Right kidney (tissue), 9 donors: ENCODE data around the gene ELAPOR2.
A peak's percentile ranks its signal among the peaks of the same experiment; 100 is the strongest.
"Not testable (repeated sequence)": the region's sequence is repeated elsewhere in the genome, so short reads cannot be mapped to it uniquely, and the experiment has no call there.

Experiments used
- DNase-seq: peaks from one replicate; pipeline ENCODE4 v3.0.0-alpha.2; 2016
- long read RNA-seq, 8 donors: transcript quantifications; one replicate each; lab custom pipeline, GENCODE V29; 2026

Gene ELAPOR2, protein sequence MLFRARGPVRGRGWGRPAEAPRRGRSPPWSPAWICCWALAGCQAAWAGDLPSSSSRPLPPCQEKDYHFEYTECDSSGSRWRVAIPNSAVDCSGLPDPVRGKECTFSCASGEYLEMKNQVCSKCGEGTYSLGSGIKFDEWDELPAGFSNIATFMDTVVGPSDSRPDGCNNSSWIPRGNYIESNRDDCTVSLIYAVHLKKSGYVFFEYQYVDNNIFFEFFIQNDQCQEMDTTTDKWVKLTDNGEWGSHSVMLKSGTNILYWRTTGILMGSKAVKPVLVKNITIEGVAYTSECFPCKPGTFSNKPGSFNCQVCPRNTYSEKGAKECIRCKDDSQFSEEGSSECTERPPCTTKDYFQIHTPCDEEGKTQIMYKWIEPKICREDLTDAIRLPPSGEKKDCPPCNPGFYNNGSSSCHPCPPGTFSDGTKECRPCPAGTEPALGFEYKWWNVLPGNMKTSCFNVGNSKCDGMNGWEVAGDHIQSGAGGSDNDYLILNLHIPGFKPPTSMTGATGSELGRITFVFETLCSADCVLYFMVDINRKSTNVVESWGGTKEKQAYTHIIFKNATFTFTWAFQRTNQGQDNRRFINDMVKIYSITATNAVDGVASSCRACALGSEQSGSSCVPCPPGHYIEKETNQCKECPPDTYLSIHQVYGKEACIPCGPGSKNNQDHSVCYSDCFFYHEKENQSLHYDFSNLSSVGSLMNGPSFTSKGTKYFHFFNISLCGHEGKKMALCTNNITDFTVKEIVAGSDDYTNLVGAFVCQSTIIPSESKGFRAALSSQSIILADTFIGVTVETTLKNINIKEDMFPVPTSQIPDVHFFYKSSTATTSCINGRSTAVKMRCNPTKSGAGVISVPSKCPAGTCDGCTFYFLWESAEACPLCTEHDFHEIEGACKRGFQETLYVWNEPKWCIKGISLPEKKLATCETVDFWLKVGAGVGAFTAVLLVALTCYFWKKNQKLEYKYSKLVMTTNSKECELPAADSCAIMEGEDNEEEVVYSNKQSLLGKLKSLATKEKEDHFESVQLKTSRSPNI
- long read RNA-seq, donor 1, result 0 reads
- long read RNA-seq, donor 2, result 0 reads
- long read RNA-seq, donor 3, result 0 reads
- long read RNA-seq, donor 4, full-length matches to known transcripts, result 2 of 2 reads
- long read RNA-seq, donor 4, partial matches to known transcripts, result 0 of 2 reads
- long read RNA-seq, donor 4, other reads (novel, unspliced or antisense), result 0 of 2 reads
- long read RNA-seq, donor 5, result 0 reads
- long read RNA-seq, donor 6, result 0 reads
- long read RNA-seq, donor 7, result 0 reads
- long read RNA-seq, donor 8, partial matches to known transcripts, result 11 of 11 reads
- long read RNA-seq, donor 8, other reads (novel, unspliced or antisense), result 0 of 11 reads

DNA sequence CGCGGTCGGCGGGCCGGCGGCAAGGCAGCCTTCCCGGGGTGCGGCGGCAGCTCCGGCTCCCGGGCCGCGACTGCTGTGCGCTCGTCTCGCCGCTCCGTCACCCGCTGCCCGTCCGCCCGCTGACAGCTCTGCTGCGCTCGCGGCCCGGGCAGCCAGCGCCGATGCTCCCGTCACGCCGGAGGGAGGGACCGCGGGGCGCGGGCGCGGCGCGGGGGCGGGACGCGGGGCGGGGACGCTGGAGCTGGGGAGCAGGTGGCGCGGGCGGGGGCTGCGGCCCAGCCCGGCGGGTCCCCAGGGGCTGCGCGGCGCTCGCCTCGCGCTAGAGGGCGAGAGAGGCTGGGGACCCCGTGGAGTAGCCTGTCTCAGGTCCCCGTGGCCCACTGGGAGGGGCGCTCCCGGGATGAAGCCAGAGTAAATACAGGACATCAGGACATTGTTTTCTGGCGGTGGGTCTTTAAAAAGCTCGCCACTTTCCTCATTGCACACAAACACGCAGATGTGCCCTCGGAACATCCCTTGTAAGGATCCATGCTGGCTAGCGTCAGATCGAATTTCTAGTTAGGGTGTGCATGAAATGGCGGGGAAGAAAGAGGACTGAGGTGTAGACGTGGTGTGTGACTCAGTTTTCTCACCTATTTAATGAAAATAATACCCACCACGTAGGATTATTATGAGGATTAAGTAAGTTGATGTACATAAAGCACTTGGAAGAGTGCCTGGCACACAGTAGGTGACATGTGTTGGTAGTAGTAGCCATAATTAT is at the start of gene ELAPOR2:
Gene ELAPOR2 (minus strand): TSS at position 130 of the 763 bp plus-strand sequence. CDS start 141 bp downstream, outside the sequence.
- peak; percentile 71 for DNase-seq

DNA sequence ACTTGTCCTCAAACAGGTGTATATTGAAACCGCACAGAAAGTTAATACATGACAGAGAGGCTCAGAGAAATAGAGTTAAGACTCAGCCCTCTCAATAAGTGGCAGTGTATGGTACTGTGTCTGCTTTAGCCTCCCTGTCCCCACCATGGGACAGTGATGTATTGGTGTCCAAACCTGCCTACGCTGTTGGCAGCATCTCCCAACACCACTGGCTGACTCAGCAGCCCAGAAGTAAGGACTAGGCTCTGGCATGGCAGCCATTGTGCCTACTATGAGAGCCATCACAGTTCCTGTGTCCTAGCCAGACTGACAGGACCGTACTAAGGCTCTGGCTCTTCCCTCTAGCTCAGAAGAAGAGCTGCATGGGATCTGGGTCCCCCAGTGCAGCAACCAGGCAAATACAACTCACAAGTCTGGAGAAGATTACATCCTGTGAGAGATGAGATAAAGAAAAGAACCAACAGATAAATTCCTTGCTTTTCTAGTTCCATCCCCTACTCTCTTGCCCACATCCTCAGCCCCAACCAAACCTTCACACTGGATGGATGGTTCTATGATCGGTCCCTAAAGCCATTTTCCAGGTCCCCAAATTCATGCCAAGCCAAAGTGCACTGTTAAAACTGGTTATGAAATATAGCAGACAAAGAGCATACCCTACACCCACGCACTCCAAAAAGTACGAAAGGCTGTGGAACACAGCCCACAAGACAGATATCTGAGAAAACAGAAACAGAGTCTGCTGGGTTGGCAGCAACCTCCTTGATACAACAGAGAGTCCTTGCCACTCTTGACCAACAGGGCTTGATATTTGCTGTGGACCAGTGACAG is 48.7 kb upstream of the ELAPOR2 start:
- no peak for DNase-seq

DNA sequence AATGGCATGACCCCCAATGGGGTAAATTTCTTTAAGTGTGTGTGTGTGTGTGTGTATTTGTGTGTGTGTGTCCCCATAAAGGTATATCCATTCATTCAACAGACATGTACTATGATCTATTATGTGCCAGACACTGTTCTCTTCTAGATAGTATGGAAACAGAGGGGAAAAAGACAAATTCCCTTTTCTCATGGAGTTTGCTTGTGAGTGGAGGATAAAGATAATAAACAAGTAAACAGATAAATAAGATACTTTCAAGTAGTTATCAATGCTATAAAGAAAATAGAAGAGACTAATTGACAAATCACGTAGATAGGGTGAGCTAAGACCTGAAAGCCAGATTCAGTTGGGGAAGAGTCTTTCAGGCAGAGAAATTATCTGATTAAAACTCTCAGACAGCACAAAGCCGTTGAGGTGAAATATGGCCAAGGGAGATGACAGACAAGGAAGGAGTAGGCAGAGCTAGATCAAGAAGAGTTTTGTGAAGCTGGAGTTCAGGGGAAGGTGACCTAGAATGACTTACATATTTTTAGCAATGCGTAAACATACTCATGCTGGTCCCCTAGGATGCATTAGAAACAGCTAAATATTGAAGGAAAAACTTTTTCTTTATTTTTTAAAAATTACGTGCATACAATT is 47.6 kb upstream of the ELAPOR2 start:
- DNase-seq, result no peak

DNA sequence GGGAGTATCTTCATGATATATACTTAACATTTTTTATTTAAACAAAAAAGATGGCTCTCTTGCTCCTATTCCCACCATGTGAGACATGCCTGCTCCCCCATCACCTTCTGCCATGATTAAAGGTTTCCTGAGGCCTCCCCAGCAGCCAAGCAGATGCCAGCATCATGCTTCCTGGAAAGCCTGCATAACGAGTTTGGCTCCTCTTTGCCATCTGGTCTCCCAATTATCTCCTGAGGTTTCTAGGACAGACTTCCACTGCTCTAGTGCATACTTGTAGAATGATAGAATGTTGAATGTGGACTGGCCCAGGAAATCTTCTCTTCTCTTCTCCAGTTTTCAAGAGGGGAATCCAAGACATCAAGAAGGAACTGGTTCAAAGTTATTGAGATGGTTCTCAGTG is 45.9 kb upstream of the ELAPOR2 start:
- DNase-seq, result no peak

DNA sequence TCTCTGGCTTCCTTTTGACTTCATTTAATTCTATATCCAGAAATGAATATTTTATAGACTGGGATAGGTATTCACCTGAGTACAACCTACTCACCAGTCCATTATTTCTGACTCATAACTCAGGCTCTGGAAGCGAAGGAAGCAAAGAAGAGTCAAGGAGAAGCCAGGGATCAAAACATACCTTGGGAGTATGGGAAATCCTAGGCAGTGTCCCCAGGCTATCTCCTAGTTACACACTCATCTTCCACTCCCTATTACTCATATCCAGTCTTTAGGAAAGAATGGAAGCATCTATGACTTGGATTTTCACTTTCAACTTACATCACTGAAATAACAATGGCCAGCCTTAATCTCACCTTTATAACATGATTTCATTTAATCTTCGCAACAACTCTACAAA is 40.9 kb upstream of the ELAPOR2 start:
- DNase-seq, result no peak

DNA sequence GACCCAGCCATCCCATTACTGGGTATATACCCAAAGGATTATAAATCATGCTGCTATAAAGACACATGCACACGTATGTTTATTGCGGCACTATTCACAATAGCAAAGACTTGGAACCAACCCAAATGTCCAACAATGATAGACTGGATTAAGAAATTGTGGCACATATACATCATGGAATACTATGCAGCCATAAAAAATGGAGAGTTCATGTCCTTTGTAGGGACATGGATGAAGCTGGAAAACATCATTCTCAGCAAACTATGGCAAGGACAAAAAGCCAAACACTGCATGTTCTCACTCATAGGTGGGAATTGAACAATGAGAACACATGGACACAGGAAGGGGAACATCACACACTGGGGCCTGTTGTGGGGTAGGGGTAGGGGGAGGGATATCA is 37.9 kb upstream of the ELAPOR2 start:
- DNase-seq, result not testable (repeated sequence)

DNA sequence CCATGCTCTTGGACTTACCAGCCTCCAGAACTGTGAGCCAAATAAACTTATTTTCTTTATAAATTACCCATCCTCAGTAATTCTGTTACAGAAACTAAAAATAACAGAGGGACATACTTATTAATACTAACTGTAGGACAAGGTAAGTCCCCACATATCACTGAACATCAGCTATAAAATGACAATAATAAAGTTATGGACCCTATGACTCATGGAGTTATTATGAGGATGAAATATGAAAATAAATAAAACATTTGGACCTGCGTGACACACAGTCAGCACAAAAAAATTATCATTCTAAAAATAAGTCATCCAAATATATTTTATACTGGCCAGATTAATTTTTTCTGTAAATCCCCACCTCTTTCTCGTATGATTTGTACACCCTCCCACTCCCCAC is 34.9 kb upstream of the ELAPOR2 start:
- DNase-seq, result no peak

DNA sequence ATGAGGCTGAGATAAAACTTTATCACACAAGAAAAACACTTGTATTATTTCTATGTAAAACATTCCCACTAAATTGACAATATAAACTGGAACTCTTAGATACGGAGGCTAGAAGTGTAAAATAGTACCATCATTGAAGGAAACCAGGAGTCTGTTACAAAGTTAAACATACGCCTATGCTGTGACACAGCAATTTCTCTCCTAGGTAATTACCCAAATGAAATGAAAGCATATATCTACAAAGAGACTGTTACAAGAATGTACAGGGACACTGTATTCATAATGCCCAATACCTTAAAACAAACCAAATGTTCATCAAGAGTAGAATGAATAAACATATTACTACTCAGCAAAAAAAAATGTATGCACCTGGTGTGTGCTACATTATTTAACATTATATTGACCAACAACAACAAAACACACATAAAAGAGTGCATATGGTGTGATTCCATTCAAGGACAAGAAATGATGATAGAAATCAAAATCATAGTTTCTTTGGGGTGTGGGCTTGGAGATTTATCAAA is 33.2 kb upstream of the ELAPOR2 start:
- no peak for DNase-seq

DNA sequence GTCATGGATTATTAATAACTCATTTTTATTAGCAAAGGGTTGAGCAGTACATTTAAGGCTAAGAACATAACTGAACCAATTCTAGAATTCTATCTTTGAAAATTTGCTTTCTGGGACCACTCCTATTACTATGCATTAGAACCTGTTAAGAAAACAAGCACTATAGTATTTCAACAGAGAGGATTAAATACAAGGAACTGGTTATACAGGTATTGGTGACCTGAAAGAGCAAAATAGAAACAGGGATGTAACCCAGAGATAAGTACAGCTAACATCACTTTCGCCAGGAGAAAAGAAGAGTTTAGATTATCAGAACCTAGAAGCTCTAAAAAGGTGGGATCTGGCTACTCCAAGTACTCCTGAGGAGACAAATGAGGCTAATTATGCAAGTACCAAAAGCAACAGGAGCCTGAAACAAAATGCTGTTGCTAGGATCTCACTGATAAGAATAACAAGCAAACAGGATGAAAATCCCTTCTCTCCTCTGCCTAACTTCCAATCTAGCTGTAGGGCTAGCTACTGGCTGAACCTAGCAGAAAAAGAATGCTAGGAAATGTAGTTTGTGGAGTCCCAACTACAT is 32.1 kb upstream of the ELAPOR2 start:
- DNase-seq, result no peak

DNA sequence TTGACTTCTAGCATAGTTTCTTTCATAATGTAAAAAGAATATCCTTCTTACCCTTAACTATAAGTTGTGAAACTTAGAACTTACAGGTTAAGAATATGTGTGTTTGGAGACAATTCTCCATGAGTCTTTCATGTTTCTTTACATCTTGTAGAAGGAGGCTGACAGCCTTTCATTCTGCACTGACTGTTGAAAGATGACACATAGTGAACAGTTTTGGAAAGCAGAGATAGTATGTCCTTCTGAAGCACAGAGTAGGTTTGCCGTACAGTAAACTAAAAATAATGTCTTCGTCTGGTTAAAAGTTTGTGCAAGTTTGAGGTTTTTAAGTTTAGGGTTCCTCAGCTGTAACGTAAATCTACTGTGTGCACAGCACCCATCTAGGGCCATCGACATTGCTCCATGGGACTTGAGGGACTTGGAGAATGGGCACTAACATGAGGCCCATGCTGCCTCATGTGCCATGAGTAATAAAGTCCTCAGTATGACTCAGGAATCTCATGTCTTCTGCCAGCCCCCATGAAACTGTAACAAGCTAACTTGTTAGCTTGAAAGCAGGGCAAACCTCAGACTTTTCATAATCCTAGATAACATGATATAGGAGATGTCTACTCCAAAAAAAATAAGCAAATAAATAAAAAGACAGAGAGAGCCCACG is 24.5 kb upstream of the ELAPOR2 start:
- no peak for DNase-seq

DNA sequence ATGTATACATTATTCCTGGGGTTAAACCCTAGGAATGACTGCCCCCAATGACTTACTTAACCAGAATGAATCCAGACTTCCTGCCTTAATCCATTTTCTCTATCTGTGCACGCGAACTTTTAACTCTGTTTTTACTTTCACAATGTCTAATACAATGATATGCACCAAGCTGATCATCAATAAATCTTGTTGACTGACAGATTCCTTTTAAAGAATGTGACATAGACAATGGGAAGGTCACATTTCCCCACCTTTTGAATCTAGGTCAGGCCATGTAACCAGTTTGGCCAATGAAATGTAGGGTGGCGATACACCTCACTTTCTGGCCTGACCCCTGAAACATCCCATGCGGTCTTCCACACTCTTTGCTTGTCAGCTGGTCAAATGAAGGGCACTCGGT is 23.2 kb upstream of the ELAPOR2 start:
- DNase-seq, result no peak

DNA sequence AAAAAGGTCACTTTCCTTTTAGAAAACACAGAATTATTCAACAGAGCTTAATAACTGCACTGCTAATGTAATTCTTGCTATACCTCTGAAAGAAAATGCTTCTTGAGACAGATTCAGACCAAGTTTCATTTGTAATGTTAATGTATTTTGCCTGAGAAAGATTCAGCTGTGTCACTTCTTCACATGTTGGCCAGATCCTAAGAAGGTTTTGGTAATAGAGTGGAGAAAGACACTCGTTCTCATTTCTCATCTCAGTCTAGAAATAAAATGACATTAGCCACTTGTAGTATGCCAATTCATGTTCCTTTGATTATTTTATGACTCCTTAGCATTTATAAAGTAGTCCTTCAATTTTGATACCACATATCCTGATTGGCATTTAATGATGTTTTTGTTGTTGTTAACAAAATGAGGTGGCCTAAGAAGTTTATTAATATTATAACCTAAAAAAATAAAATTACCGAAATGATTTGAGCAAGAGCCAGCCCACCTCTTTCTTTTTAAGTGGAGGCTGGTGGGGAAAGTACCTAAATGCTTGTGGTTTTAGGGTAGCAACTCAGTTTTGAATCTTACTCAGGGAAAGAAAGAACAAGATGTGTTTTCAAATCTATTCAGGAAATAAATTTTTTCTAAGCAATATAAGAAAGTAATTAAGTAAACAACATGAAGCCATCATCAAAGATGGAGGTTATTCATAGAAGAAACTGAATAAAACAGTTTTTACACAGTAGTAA is 16.4 kb upstream of the ELAPOR2 start:
- no peak for DNase-seq

DNA sequence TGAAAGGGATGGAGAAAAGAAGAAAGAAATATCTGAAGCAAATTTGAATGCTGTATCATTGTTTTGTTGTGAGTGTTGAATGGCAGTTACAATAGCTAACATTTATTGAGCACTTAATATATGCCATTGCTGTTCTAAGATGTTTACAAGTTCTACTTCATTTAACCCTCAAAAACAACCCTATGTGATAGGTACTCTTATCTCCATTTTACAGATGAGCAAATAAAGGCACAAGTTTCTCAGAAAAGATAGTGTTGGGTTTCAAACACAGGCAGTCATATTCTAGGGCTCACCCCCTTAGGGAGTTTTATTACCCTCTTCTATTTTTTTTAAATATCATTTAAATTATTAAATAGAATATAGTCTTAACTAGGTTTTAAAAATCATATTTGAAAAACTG is 8.3 kb upstream of the ELAPOR2 start:
- no peak for DNase-seq

DNA sequence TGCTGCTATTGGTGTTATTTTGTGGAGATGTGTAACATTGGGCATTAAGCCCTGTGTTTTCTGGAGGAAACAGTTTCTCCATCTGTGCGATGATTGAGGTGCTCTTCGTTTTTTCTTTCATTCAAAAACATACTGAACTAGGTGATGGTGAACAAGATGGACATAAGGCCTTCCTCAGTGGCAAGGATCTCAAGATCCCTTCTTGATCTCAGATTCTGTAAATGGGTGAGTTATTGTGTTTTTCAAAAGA is 759 bp upstream of the ELAPOR2 start:
- no peak for DNase-seq

DNA sequence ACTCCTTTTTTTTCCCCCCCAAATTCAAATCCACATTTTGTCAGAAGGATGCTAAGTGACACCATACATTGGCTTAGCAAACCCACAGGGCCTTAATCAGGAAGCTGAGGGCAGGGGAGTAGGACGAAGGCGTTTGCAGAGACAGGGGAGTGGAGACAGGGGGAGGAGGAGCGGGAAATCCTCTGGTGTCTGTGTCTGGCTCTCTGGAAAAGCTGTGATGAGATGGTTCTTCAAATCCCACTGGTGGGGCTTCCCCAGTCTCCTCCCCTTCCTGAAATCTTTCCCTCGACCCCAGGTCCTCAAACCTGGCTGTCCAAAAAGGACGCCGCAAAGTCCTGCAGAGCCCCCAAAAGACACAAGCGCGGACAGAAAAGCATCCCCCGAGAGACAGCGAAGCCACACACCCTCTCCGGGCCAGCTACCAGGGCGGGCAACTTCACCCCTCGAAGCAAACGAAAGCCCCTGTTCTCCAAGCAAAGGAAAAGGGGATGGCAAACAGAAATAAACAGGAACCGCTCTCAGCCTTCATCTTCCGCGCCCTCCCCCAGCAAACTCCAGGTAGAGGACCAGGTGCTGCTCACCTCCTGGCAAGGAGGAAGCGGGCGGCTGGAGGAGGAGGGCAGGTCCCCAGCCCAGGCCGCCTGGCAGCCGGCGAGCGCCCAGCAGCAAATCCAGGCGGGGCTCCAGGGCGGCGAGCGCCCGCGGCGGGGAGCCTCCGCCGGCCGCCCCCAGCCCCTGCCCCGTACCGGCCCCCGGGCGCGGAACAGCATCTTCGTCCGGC is 520 bp downstream of the ELAPOR2 start:
- peak; percentile 60 for DNase-seq

DNA sequence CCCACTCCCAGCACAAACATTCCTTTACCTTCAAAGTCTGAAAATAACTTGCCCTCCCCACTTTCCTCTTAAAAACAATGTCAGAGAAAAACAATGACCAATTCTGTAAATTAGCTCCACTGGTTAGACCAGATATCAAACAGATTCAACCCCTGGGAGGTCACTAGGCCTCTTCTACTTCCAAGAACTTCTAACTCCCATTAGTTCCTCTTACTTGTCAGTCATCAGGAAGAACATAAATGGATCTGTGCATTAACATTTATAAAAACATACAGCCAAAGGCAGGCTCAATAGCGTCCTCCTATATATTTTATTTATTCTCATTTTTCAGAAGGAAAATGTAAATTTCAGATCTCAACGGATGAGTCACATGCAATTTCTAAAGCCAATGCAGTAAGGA is 2.2 kb downstream of the ELAPOR2 start:
- DNase-seq, result no peak

DNA sequence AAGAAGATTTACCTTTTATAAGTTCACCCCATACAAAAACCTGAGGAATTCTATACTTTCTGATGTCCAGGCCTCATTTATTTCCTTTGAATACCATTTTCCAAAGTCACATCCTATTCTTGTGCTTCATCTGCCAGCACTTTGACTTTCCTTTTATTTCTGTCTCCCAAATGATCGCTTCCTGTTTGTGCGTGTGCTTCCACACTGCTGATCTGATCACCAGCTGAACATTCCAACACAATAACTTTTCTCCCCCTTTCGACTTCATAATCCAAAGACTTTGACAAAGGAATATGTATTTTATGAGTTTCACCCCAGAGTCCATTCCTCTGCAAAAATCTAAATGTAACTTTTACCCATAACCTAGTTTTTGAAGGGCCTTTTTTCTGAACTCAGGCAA is 3.1 kb downstream of the ELAPOR2 start:
- DNase-seq, result no peak

DNA sequence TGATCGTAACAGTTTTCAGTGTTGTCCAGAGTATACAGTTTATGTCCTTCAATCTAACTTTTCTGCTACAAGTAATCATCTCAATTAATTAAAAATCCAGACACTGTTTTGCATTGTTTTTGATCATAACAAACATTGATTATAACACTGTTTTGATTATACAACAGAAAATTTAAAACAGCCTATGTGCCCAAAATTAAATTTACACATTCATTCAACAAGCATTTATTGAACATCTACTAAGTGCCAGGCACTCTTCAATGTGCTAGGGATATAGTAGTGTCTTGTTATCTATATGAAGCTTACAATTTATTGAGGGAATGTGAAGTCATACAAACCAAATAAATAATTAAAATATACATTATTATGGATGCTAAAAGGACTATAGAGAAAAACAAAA is 10.6 kb downstream of the ELAPOR2 start:
- DNase-seq, result no peak
